ENCODE results near the gene XRN2.

DNA sequence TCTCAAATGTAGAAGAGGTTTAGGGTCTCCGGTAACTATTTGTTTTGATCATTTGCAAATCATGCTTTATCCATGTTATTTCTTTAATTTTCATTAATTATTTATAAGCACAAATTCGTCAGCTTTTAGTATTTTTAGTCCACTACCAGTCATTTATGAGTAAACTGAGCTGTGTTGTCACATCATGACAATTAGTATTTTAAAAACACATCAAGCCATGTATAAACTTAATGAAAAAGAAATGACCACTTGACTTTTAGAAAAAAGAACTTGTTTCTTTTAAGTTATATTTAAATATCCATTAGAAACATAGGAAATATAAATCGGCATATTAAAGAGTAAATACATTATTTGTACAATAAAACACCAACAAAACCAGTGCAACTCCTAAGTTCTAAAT is 91.4 kb downstream of the XRN2 start:
- no peak for TF ChIP-seq SPI1 (IDR thresholded peaks at IDR 0.05; ENCODE audit: low read depth, low read length)
- no peak for TF ChIP-seq POLR2A (IDR thresholded peaks at IDR 0.05; ENCODE audit: low read depth, low read length)
- TF ChIP-seq POLR2AphosphoS5 (IDR thresholded peaks at IDR 0.05; ENCODE audit: low read depth, low read length) = no peak
- TF ChIP-seq POU2F2 (IDR thresholded peaks at IDR 0.05; ENCODE audit: low read depth, low read length) = no peak
- no peak for TF ChIP-seq TAF1 (IDR thresholded peaks at IDR 0.05; ENCODE audit: low read depth, low read length)
- TF ChIP-seq PAX5 (IDR thresholded peaks at IDR 0.05; ENCODE audit: insufficient read depth, low read length, severe bottlenecking) = no peak
